PFSK-1 (cell line): Measurements from ENCODE around the gene ANO1.

Source experiments
- POLR2AphosphoS5 ChIP-seq: IDR thresholded peaks from 2 replicates; pipeline ENCODE4 v1.6.1; 2012; ENCODE audit warnings: low read depth, mild to moderate bottlenecking, control low read depth, low read length, moderate library complexity
- TF ChIP-seq, protein P1 (sequence below), 2 experiments: IDR thresholded peaks; 2 replicates each; pipeline versions ENCODE4 v1.6.1 to v1.8.0; 2011 to 2012; ENCODE audit warnings: low read depth in 2 of 2, low read length in 2 of 2, control low read depth in 1 of 2, inconsistent platforms in 1 of 2, mild to moderate bottlenecking in 1 of 2, moderate library complexity in 1 of 2; ENCODE audit not compliant: insufficient read depth in 1 of 2

DNA sequence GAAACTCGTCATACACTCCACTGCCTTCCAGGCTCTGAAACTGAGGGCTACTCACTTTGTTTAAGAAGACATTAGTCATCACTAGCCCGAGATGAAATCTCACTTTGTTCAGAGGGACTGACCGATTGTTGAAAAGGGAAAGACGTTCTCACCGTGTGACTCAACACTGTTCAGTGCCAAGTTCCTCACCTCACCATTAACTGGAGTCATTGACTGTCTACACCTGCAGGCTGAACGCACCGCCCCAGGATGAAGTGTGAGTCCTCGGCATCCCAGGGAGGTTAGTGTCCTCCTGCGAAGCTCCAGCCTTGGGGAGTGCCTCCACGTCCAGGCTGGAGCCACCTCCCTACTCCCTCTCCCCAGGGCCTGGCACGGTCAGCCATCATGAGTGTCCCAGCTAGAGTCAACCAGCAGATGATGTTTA lies 155.4 kb downstream of the ANO1 start:
- TF ChIP-seq POLR2AphosphoS5: no peak
- TF ChIP-seq, protein P1, sequence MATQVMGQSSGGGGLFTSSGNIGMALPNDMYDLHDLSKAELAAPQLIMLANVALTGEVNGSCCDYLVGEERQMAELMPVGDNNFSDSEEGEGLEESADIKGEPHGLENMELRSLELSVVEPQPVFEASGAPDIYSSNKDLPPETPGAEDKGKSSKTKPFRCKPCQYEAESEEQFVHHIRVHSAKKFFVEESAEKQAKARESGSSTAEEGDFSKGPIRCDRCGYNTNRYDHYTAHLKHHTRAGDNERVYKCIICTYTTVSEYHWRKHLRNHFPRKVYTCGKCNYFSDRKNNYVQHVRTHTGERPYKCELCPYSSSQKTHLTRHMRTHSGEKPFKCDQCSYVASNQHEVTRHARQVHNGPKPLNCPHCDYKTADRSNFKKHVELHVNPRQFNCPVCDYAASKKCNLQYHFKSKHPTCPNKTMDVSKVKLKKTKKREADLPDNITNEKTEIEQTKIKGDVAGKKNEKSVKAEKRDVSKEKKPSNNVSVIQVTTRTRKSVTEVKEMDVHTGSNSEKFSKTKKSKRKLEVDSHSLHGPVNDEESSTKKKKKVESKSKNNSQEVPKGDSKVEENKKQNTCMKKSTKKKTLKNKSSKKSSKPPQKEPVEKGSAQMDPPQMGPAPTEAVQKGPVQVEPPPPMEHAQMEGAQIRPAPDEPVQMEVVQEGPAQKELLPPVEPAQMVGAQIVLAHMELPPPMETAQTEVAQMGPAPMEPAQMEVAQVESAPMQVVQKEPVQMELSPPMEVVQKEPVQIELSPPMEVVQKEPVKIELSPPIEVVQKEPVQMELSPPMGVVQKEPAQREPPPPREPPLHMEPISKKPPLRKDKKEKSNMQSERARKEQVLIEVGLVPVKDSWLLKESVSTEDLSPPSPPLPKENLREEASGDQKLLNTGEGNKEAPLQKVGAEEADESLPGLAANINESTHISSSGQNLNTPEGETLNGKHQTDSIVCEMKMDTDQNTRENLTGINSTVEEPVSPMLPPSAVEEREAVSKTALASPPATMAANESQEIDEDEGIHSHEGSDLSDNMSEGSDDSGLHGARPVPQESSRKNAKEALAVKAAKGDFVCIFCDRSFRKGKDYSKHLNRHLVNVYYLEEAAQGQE (IDR thresholded peaks at IDR 0.05; ENCODE audit: insufficient read depth in 1 of 2, low read depth in 2 of 2, low read length in 2 of 2): no peak
